ENCODE data around the gene ARHGAP12.

ARHGAP12 gene

GRCh38 chr10:31947144-31947926 lies 18.7 kb upstream of the ARHGAP12 start:
- DNase-seq = no peak

DNA sequence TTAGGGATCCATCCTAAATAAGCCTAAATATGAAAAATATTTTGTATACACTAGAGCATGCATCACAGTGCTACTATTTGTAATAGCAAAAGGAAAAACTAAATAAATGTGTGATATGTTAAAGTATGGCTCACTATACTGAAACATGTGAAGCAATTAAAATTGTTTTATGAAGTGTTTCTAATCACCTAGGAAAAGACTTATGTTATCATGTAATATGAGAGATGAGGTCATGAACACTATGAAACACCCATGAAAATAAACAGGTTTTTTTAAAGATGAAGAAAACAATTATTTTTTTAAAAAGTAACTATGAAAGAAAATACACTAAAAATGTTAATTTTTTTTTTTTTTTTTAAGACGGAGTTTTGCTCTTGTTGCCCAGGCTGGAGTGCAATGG lies 16.8 kb upstream of the ARHGAP12 start:
- DNase-seq = no peak

GRCh38 chr10:31944071-31944433 lies 15.4 kb upstream of the ARHGAP12 start:
- no peak for DNase-seq

DNA sequence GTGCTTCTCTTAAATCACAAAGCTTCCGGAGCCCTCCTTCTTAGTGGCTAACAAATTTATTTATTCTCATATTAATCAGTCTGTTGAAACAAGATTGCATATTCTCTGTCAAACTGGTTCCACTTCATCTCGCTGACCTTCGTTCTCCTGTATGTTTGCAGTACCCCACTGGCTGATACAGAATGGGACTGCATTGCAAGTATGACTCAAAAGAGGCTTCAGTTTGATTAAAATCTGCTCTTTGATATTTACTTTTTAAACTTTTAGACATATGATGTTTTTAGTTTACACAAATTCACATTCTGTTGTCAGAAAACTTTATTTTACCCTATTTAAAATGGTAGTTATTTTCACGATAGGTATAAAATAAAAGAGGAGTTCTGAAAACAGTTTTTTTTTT lies 14.3 kb upstream of the ARHGAP12 start:
- DNase-seq = no peak

- DNase-seq = no peak
Observed at GRCh38 chr10:31942435-31942834, 13.8 kb upstream of the ARHGAP12 start.

- DNase-seq = no peak
Observed at GRCh38 chr10:31940839-31941653, 12.4 kb upstream of the ARHGAP12 start.

- DNase-seq = no peak
Observed at GRCh38 chr10:31939797-31940708, 11.4 kb upstream of the ARHGAP12 start.

- no peak for DNase-seq
Observed at GRCh38 chr10:31937371-31937770, 8.7 kb upstream of the ARHGAP12 start.

GRCh38 chr10:31936933-31937332 lies 8.3 kb upstream of the ARHGAP12 start:
- no peak for DNase-seq

- no peak for DNase-seq
Observed at GRCh38 chr10:31936086-31936485, 7.5 kb upstream of the ARHGAP12 start.

GRCh38 chr10:31935678-31936077 lies 7.0 kb upstream of the ARHGAP12 start:
- no peak for DNase-seq

GRCh38 chr10:31932838-31933237 lies 4.2 kb upstream of the ARHGAP12 start:
- no peak for DNase-seq

GRCh38 chr10:31930856-31931255 lies 2.2 kb upstream of the ARHGAP12 start:
- DNase-seq = no peak

GRCh38 chr10:31930023-31930751 lies 1.6 kb upstream of the ARHGAP12 start:
- DNase-seq = no peak

- DNase-seq = no peak
Observed at GRCh38 chr10:31929261-31930022, 811 bp upstream of the ARHGAP12 start.

DNA sequence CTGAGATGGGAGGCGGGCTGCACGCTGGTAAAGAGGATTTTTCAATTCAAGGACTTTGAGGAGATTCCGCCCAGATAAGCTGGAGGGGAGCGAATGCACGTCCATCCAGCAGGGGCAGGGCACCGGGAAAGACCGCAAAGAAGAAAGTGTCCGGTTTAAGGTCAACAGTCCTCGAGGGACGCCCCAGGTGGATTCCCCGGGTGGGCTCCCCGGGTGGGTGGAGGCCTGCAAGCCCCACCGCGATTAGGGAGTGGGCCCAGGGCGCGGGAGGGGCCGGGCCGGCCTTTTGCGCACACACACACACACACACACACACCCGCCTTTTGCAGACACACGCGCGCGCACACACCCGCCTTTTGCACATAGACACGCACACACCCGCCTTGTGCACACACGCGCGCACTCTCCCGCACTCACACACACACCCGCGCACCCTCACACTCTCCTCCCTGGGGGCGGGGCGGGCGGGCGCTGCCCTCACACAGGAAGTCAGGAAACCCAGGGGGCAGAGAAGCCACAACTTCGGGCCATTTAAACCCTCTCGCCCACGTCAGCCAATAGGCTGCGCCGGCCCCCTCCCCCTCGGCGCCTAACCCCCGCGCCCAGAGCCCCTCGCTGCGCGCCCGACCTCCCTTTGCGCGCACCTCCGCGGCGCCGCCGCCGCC lies 615 bp downstream of the ARHGAP12 start:
- no peak for DNase-seq

DNA sequence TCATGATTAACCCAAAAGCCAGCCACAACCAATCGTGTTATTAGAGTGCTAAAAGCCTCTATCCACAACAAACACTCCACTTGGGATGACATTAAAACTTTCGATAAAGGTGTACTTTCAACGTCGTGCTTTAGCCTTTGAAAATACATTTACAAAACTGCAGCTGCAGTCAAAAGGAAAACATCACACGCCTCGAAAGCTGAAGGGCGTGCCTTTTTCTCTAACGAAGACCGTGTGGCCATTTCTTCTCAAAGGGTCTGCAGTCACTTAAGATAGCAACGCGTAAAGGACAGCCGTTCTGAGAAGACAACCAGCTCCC lies 1.1 kb downstream of the ARHGAP12 start:
- peak; percentile 28 for DNase-seq

GRCh38 chr10:31926765-31927564 lies 1.7 kb downstream of the ARHGAP12 start:
- no peak for DNase-seq

- no peak for DNase-seq
Observed at GRCh38 chr10:31926160-31926559, 2.5 kb downstream of the ARHGAP12 start.

- no peak for DNase-seq
Observed at GRCh38 chr10:31924833-31925232, 3.8 kb downstream of the ARHGAP12 start.

Data from KG1 (cell line).